Neural progenitor cell (in vitro differentiated cells): Measurements from ENCODE around the gene DNM2. TPM values are rescaled to one million over a fixed set of nuclear protein-coding genes. Genes with fewer than 3 reads are reported as not detected.

ENCODE experiments used
- DNase-seq: peaks from one replicate; pipeline ENCODE4 v3.0.0-alpha.2; 2016; ENCODE audit warnings: low spot score
- H2AFZ ChIP-seq: fragments of 200-600 bp; sonication (generic); replicated peaks from 2 replicates; pipeline ENCODE4 v1.6.1; 2016; ENCODE audit warnings: antibody characterized with exemption
- H3F3A ChIP-seq: fragments of 200-600 bp; sonication (generic); 2 replicates; pipeline ENCODE4 v1.6.1; 2016; ENCODE audit warnings: antibody characterized with exemption, low read depth
- H3K27ac ChIP-seq: fragments of 200-600 bp; sonication (generic); 2 replicates; pipeline ENCODE4 v1.5.1; 2016; ENCODE audit warnings: mild to moderate bottlenecking
- H3K27me3 ChIP-seq: fragments of 200-600 bp; sonication (generic); 2 replicates; pipeline ENCODE4 v1.6.1; 2016; ENCODE audit warnings: mild to moderate bottlenecking, moderate library complexity
- H3K36me3 ChIP-seq: fragments of 200-600 bp; sonication (generic); 2 replicates; pipeline ENCODE4 v1.5.1; 2016
- H3K4me1 ChIP-seq: fragments of 200-600 bp; sonication (generic); 2 replicates; pipeline ENCODE4 v1.6.1; 2016; ENCODE audit warnings: mixed run types
- H3K4me2 ChIP-seq: fragments of 200-600 bp; sonication (generic); 2 replicates; pipeline ENCODE4 v1.6.1; 2016
- H3K4me3 ChIP-seq: fragments of 200-600 bp; sonication (generic); 2 replicates; pipeline ENCODE4 v1.5.1; 2016
- H3K79me2 ChIP-seq: fragments of 200-600 bp; sonication (generic); 2 replicates; pipeline ENCODE4 v1.6.1; 2016; ENCODE audit warnings: low read depth
- H3K9ac ChIP-seq: fragments of 200-600 bp; sonication (generic); 2 replicates; pipeline ENCODE4 v1.6.1; 2016
- H3K9me3 ChIP-seq: fragments of 200-600 bp; sonication (generic); 2 replicates; pipeline ENCODE4 v1.5.1; 2016; ENCODE audit warnings: low read depth
- H4K20me1 ChIP-seq: fragments of 200-600 bp; sonication (generic); 2 replicates; pipeline ENCODE4 v1.6.1; 2016; ENCODE audit warnings: low read depth
- H3K27ac Mint-ChIP-seq: 3 replicates; pipeline ENCODE4 v1.8.0; 2021; ENCODE audit warnings: mixed read lengths
- H3K27me3 Mint-ChIP-seq: 2 replicates; pipeline ENCODE4 v1.8.0; 2022; ENCODE audit warnings: low read depth, mild to moderate bottlenecking, inconsistent platforms, moderate library complexity, mixed read lengths; ENCODE audit not compliant: insufficient read depth
- H3K36me3 Mint-ChIP-seq: 3 replicates; pipeline ENCODE4 v1.8.0; 2021; ENCODE audit warnings: mixed read lengths
- H3K4me1 Mint-ChIP-seq: 3 replicates; pipeline ENCODE4 v1.8.0; 2021; ENCODE audit warnings: mixed read lengths
- H3K4me3 Mint-ChIP-seq: 3 replicates; pipeline ENCODE4 v1.8.0; 2021; ENCODE audit warnings: mild to moderate bottlenecking, moderate library complexity, mixed read lengths
- H3K9me3 Mint-ChIP-seq: 3 replicates; pipeline ENCODE4 v1.8.0; 2020; ENCODE audit warnings: mixed read lengths
- EZH2 ChIP-seq: fragments of 200-600 bp; sonication (generic); IDR thresholded peaks from 2 replicates; pipeline ENCODE4 v1.6.1; 2017; ENCODE audit warnings: antibody characterized with exemption, mild to moderate bottlenecking, moderate library complexity
- EZH2phosphoT487 ChIP-seq: fragments of 200-600 bp; sonication (generic); IDR thresholded peaks from 2 replicates; pipeline ENCODE4 v1.6.1; 2017; ENCODE audit warnings: antibody characterized with exemption
- total RNA-seq: library from RNA; depleted of rRNA; stranded (reverse); fragments of >200 nt; gene quantifications from 2 replicates; pipeline ENCODE4 v1.2.3, GENCODE V29; 2015; ENCODE audit warnings: low replicate concordance
- TF ChIP-seq, protein P1 (sequence below): fragments of 200-600 bp; sonication (generic); IDR thresholded peaks from 2 replicates; pipeline ENCODE4 v1.5.1; 2017; ENCODE audit warnings: antibody characterized with exemption, mild to moderate bottlenecking

Gene DNM2
- total RNA-seq, 1 donor from 2014 or later, result 49.9 TPM

DNA sequence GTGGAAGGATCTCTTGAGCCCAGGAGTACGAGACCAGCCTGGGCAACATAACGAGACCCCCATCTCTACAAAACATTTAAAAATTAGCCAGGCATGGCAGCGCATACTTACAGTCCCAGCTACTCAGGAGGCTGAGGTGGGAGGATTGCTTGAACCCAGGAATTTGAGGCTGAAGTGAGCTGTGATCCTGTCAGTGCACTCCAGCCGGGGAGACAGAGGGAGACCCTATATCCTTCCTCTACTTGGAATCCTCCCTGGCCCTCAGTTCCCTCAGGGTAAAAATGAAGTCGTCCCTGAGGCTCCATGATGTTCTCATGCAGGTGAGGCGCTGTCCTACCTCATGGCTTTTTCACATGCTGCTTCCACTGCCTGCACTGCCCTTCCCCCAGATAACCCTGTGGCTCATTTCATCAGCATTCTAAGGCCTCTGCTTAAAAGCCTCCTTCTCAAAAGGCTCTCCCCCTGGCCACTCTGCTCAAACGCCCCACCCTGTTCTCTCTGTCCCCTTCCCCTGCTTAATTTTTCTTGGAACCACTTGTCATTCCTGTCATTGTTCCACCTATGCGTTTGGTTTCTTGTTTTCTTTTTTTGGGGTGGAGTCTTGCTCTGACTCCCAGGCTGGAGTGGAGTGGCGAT, 19.2 kb downstream of the DNM2 start:
- Histone ChIP-seq H2AFZ (no peak overlapping the region), H3K4me1 (no peaks in the 10 kb centered on the region), H3K4me3 (no peak overlapping the region), H3K4me2 (no peak overlapping the region), H3K27ac (no peak overlapping the region), H4K20me1 (peaks cover 31% of the 10 kb centered on the region), H3K36me3 (peaks cover 4% of the 10 kb centered on the region), H3K9me3 (no peaks in the 10 kb centered on the region), H3K9ac (no peak overlapping the region), H3K27me3 (no peaks in the 10 kb centered on the region), H3F3A (no peaks in the 10 kb centered on the region), H3K79me2 (peaks cover 97% of the 10 kb centered on the region)
- Mint-ChIP-seq H3K4me1 (no peaks in the 10 kb centered on the region), H3K27me3 (peaks cover 5% of the 10 kb centered on the region), H3K36me3 (peaks cover 25% of the 10 kb centered on the region), H3K9me3 (peaks cover 18% of the 10 kb centered on the region), H3K4me3 (no peak overlapping the region), H3K27ac (no peak overlapping the region)
- TF ChIP-seq EZH2phosphoT487 (no peak), EZH2 (no peak)
- TF ChIP-seq, protein P1, sequence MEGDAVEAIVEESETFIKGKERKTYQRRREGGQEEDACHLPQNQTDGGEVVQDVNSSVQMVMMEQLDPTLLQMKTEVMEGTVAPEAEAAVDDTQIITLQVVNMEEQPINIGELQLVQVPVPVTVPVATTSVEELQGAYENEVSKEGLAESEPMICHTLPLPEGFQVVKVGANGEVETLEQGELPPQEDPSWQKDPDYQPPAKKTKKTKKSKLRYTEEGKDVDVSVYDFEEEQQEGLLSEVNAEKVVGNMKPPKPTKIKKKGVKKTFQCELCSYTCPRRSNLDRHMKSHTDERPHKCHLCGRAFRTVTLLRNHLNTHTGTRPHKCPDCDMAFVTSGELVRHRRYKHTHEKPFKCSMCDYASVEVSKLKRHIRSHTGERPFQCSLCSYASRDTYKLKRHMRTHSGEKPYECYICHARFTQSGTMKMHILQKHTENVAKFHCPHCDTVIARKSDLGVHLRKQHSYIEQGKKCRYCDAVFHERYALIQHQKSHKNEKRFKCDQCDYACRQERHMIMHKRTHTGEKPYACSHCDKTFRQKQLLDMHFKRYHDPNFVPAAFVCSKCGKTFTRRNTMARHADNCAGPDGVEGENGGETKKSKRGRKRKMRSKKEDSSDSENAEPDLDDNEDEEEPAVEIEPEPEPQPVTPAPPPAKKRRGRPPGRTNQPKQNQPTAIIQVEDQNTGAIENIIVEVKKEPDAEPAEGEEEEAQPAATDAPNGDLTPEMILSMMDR, result no peak
- no peak for DNase-seq

DNA sequence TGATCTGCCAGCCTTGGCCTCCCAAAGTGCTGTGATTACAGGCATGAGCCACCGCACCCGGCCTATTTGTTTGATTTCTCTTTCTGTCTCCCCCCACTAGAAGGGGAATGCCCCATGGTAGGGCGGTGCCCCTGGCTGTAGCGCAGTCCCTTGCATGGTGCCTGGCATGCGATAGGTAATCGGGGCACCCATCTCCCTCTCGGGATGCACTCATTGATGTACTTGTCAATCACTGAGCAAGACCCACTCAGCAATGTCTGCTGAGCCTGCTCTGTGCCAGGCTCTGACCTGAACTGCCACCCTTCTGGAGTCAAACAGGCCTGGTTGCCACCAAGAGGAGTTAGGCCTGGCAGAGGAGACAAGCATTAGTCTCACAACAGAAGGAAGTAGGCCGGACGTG, 19.8 kb downstream of the DNM2 start:
- no peak overlapping the region for H3K4me3 ChIP-seq

DNA sequence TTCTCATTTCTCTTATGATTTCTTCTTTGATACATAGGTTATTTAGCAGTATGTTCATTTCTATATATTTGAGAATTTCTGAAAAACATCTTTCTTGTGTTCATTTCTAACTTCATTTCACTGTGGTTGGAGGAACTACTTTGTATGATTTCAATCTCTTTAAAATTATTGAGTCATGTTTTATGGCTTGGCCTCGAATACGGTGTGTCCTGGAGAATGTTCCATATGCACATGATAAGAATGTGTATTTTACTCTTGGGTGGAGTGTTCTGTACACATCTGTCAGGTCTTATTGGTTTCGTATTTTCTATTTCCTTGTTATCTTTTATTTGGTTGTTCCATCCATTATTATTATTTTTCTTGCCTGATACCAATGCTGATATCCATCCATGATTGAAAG, 22.9 kb downstream of the DNM2 start:
- H3K27me3 Mint-ChIP-seq, result peaks cover 5% of the 10 kb centered on the region
- TF ChIP-seq, protein P1, result no peak
- TF ChIP-seq EZH2 (no peak), EZH2phosphoT487 (no peak)
- H3F3A ChIP-seq, result no peaks in the 10 kb centered on the region
- no peak overlapping the region for H2AFZ ChIP-seq
- H3K4me2 ChIP-seq, result no peak overlapping the region
- no peak for DNase-seq
- peaks cover 18% of the 10 kb centered on the region for H3K9me3 Mint-ChIP-seq
- no peak overlapping the region for H3K4me3 Mint-ChIP-seq
- no peaks in the 10 kb centered on the region for H3K27me3 ChIP-seq
- H4K20me1 ChIP-seq, result peaks cover 31% of the 10 kb centered on the region
- H3K4me3 ChIP-seq, result no peak overlapping the region
- no peaks in the 10 kb centered on the region for H3K4me1 Mint-ChIP-seq
- H3K36me3 ChIP-seq, result peaks cover 4% of the 10 kb centered on the region
- H3K27ac Mint-ChIP-seq, result no peak overlapping the region
- H3K79me2 ChIP-seq, result peaks cover 95% of the 10 kb centered on the region
- no peaks in the 10 kb centered on the region for H3K4me1 ChIP-seq
- H3K27ac ChIP-seq, result no peak overlapping the region
- H3K9me3 ChIP-seq, result no peaks in the 10 kb centered on the region
- H3K36me3 Mint-ChIP-seq, result peaks cover 22% of the 10 kb centered on the region
- H3K9ac ChIP-seq, result no peak overlapping the region

More for the DNA sequence above, 19.8 kb downstream of the DNM2 start:
- no peaks in the 10 kb centered on the region for H3K4me1 ChIP-seq
- H3K27ac ChIP-seq, result no peak overlapping the region
- H3K9ac ChIP-seq, result no peak overlapping the region
- H3F3A ChIP-seq, result no peaks in the 10 kb centered on the region
- peaks cover 4% of the 10 kb centered on the region for H3K36me3 ChIP-seq
- H4K20me1 ChIP-seq, result peaks cover 31% of the 10 kb centered on the region
- H3K27me3 ChIP-seq, result no peaks in the 10 kb centered on the region
- Mint-ChIP-seq H3K4me3 (no peak overlapping the region), H3K4me1 (no peaks in the 10 kb centered on the region), H3K27me3 (peaks cover 5% of the 10 kb centered on the region), H3K9me3 (peaks cover 18% of the 10 kb centered on the region), H3K36me3 (peaks cover 25% of the 10 kb centered on the region), H3K27ac (peak overlapping the region; percentile 78)
- no peak overlapping the region for H3K4me2 ChIP-seq
- no peak for TF ChIP-seq EZH2phosphoT487
- TF ChIP-seq EZH2, result no peak
- TF ChIP-seq, protein P1, result no peak
- H2AFZ ChIP-seq, result no peak overlapping the region
- H3K9me3 ChIP-seq, result no peaks in the 10 kb centered on the region
- peaks cover 97% of the 10 kb centered on the region for H3K79me2 ChIP-seq
- DNase-seq, result no peak
